ENCODE data around the gene TLCD5.

Gene TLCD5

DNA sequence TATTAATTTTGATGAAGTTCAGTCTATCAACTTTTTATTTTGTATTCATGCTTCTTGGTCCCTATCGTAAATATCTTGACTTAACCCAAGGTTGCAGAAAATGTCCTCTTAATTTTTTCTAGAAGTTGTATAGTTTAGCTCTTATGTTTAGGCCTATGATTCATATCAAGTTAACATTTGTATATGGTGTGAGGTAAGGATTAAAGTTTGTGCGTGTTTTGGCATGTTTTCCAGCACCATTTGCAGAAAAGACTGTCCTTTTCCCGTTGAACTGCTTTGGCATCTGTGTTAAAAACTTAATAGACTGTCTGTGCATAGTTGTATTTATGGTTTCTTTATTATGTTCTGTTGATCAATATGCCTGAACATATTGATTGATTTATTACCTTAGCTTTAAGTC is 53.4 kb downstream of the TLCD5 start:
- no peak for ATAC-seq (ENCODE audit: low read depth)
- peaks cover 37% of the 10 kb centered on the region for H3K4me1 ChIP-seq (ENCODE audit: insufficient read depth, poor library complexity, severe bottlenecking)
- no peak overlapping the region for H3K4me3 ChIP-seq (ENCODE audit: severe bottlenecking)
- no peaks in the 10 kb centered on the region for H3K27me3 ChIP-seq (ENCODE audit: insufficient read depth, poor library complexity, severe bottlenecking)
- no peak for DNase-seq (ENCODE audit: low spot score)
- no peaks in the 10 kb centered on the region for H3K36me3 ChIP-seq (ENCODE audit: low read depth)
- peaks cover 5% of the 10 kb centered on the region for H3K9me3 ChIP-seq (ENCODE audit: severe bottlenecking)
- no peak overlapping the region for H3K27ac ChIP-seq (ENCODE audit: poor library complexity, severe bottlenecking)
- TF ChIP-seq, protein P1, sequence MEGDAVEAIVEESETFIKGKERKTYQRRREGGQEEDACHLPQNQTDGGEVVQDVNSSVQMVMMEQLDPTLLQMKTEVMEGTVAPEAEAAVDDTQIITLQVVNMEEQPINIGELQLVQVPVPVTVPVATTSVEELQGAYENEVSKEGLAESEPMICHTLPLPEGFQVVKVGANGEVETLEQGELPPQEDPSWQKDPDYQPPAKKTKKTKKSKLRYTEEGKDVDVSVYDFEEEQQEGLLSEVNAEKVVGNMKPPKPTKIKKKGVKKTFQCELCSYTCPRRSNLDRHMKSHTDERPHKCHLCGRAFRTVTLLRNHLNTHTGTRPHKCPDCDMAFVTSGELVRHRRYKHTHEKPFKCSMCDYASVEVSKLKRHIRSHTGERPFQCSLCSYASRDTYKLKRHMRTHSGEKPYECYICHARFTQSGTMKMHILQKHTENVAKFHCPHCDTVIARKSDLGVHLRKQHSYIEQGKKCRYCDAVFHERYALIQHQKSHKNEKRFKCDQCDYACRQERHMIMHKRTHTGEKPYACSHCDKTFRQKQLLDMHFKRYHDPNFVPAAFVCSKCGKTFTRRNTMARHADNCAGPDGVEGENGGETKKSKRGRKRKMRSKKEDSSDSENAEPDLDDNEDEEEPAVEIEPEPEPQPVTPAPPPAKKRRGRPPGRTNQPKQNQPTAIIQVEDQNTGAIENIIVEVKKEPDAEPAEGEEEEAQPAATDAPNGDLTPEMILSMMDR (IDR thresholded peaks at IDR 0.05; ENCODE audit: poor library complexity, severe bottlenecking) = no peak

DNA sequence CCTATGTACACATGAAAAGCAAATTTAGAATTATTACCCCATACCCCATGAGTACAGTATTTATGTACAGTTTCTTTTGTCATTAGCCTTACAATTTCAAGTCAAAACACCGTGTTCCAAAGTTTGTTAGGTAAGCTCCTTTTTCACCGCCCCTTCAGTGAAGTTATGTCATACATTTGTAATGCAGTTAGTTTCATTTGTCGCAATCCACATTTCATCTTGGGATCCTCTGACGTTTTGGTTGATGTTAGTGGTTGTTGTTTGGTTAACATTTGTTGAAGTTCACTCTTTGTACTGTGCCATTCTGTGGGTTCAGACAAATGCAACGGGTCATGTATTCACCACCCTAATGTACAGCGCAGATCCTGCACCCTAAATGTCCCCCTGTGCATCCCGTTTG is 56.3 kb downstream of the TLCD5 start:
- Histone ChIP-seq H3K27me3 (ENCODE audit: insufficient read depth, poor library complexity, severe bottlenecking) (no peaks in the 10 kb centered on the region), H3K9me3 (ENCODE audit: severe bottlenecking) (peaks cover 5% of the 10 kb centered on the region), H3K4me3 (ENCODE audit: severe bottlenecking) (no peak overlapping the region), H3K27ac (ENCODE audit: poor library complexity, severe bottlenecking) (no peak overlapping the region), H3K36me3 (ENCODE audit: low read depth) (no peaks in the 10 kb centered on the region), H3K4me1 (ENCODE audit: insufficient read depth, poor library complexity, severe bottlenecking) (peaks cover 38% of the 10 kb centered on the region)
- ATAC-seq (ENCODE audit: low read depth) (no peak), DNase-seq (ENCODE audit: low spot score) (no peak)
- TF ChIP-seq, protein P1 (IDR thresholded peaks at IDR 0.05; ENCODE audit: poor library complexity, severe bottlenecking) = no peak
